ENCODE results near the gene ANKS4B.

GRCh38 chr16:21228361-21228872 lies 5.1 kb upstream of the ANKS4B start:
- TF ChIP-seq GATA2 (IDR thresholded peaks at IDR 0.05; ENCODE audit: insufficient read depth, insufficient read length, low read depth, low read length), result no peak
- TF ChIP-seq CTCF (IDR thresholded peaks at IDR 0.05; ENCODE audit: extremely low read depth in 1 of 2, insufficient read depth in 1 of 2, low read depth in 1 of 2, low read length in 2 of 2), result no peak
- no peak for TF ChIP-seq POLR2A (IDR thresholded peaks at IDR 0.05; ENCODE audit: low read depth, low read length)

Data from endothelial cell of umbilical vein (primary cell).